GM06990 (cell line): Measurements from ENCODE around the gene RPL13.

Experiments
- DNase-seq: peaks from one replicate; pipeline ENCODE4 v3.0.0-alpha.2; 2011; ENCODE audit not compliant: insufficient read length; ENCODE audit errors: extremely low read depth
- H3K27me3 ChIP-seq: replicated peaks from 2 replicates; pipeline ENCODE4 v1.6.0; 2011; ENCODE audit warnings: low read length; ENCODE audit not compliant: control insufficient read depth, insufficient read depth
- H3K36me3 ChIP-seq: 2 replicates; pipeline ENCODE4 v1.5.1; 2011; ENCODE audit warnings: low read length; ENCODE audit not compliant: control insufficient read depth, insufficient read depth
- H3K4me3 ChIP-seq: replicated peaks from 2 replicates; pipeline ENCODE4 v1.5.1; 2011; ENCODE audit warnings: low read depth, mild to moderate bottlenecking, control low read depth, low read length
- TF ChIP-seq, protein P1 (sequence below): IDR thresholded peaks from 2 replicates; pipeline ENCODE4 v1.5.1; 2011; ENCODE audit warnings: low read length, control low read depth, mild to moderate bottlenecking, inconsistent platforms; ENCODE audit not compliant: insufficient read depth, poor library complexity, severe bottlenecking

Gene RPL13

DNA sequence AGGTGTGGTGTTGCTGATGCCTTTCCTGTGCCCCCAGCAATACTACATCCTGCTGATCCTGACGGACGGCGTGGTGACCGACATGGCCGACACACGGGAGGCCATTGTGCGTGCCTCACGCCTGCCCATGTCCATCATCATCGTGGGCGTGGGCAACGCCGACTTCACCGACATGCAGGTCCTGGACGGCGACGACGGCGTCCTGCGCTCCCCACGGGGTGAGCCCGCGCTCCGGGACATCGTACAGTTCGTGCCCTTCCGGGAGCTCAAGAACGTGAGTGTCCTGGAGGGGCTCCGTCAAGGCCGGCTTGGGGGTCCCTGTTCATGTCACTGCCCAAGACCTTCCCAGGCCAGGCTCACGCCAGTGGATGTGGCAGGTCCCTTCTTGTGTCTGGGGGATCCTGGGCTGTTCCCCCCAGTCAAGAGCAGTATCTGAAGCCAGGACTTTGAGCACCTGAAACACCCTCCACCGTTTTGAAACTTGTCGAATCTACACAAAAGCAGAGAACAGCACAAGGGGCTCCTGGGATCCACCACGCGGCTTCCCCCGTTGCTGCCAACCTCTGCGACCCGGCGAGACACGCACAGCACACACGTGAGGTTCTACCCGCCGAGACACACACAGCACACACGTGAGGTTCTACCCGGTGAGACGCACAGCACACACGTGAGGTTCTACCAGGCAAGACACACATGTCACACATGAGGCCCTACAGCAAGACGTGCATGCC is 35.0 kb downstream of the RPL13 start:
- H3K27me3 ChIP-seq, result no peaks in the 10 kb centered on the region
- no peak for DNase-seq
- TF ChIP-seq, protein P1, sequence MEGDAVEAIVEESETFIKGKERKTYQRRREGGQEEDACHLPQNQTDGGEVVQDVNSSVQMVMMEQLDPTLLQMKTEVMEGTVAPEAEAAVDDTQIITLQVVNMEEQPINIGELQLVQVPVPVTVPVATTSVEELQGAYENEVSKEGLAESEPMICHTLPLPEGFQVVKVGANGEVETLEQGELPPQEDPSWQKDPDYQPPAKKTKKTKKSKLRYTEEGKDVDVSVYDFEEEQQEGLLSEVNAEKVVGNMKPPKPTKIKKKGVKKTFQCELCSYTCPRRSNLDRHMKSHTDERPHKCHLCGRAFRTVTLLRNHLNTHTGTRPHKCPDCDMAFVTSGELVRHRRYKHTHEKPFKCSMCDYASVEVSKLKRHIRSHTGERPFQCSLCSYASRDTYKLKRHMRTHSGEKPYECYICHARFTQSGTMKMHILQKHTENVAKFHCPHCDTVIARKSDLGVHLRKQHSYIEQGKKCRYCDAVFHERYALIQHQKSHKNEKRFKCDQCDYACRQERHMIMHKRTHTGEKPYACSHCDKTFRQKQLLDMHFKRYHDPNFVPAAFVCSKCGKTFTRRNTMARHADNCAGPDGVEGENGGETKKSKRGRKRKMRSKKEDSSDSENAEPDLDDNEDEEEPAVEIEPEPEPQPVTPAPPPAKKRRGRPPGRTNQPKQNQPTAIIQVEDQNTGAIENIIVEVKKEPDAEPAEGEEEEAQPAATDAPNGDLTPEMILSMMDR, result no peak
- H3K36me3 ChIP-seq, result no peaks in the 10 kb centered on the region
- no peak overlapping the region for H3K4me3 ChIP-seq

DNA sequence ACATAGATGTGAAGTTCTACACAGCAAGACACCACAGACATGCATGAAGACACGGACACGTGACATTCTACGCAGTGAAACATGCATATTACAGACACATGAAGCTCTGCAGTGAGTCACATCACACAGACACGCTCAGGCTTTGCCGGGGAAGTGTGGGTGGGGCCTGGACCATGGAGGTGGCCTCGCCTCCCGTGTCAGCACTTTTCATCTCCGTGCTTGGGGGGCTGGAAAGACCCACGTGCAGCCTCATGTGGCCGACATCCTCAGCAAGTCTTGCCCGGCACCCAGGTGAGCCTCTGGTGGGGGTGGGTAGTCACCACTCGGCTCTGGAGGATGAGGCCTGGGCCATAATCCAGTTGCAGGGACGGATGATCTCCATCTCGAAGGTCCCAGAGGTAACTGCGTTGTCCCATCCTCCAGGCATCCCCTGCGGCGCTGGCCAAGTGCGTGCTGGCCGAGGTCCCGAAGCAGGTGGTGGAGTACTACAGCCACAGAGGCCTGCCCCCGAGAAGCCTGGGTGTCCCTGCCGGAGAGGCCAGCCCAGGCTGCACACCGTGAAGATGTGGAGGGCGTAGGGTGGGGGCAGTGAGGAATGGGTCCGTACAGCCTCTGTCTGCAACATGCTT is 35.7 kb downstream of the RPL13 start:
- Histone ChIP-seq H3K4me3 (no peak overlapping the region), H3K27me3 (no peaks in the 10 kb centered on the region), H3K36me3 (no peaks in the 10 kb centered on the region)
- TF ChIP-seq, protein P1, result no peak
- no peak for DNase-seq

DNA sequence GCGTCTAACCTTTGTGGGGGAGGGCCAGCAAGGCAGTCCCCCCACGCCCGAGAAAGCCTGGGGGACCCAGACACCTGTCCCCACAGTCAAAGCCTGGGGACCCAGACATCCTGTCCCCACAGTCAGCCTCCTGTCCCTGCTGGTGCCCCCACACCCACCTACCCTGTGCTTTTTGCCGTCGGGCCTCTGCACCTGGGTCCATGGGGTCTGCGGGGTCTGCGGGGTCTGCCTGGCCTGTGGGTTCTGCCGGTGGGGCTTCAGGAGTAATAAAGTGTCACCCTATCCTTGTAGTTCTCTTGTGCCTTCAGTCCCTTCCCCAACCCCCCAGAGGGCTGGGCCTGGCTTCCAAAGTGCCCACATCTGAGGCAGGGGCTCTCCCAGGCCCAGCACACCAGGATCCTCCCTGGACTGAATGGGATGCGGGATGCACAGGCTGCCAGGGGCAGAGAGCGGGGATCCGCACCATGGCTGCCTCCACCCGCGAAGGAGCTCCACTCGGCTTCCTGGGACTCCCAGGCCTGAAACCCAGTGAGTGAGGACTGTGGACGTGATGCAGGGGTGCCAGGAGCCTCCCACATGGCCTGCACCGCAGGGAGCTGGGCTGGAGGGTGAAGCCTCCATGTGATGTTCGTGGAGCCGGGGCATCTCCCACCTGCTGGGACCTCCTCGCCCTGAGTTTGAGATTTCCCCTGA is 36.6 kb downstream of the RPL13 start:
- Histone ChIP-seq H3K36me3 (no peaks in the 10 kb centered on the region), H3K4me3 (no peak overlapping the region), H3K27me3 (no peaks in the 10 kb centered on the region)
- TF ChIP-seq, protein P1, result no peak
- no peak for DNase-seq

DNA sequence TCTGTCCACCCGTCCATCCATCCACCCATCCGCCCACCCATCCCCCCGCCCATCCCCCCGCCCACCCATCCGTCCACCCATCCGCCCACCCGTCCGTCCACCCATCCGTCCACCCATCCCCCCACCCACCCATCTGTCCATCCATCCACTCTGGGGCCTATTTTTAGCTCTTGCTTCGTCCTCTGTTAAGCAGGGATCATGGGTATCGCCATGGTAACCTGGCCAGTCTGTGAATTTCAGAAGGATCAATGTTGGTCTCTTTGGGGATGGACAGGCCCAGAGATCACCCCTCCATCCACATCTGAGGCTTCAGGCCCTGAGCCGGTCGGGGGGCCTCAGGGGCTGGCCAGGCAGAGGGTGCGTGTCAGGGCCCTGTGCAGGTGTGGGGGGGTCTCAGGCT is 37.7 kb downstream of the RPL13 start:
- Histone ChIP-seq H3K27me3 (no peaks in the 10 kb centered on the region), H3K4me3 (no peak overlapping the region), H3K36me3 (no peaks in the 10 kb centered on the region)
- TF ChIP-seq, protein P1, result no peak
- no peak for DNase-seq

DNA sequence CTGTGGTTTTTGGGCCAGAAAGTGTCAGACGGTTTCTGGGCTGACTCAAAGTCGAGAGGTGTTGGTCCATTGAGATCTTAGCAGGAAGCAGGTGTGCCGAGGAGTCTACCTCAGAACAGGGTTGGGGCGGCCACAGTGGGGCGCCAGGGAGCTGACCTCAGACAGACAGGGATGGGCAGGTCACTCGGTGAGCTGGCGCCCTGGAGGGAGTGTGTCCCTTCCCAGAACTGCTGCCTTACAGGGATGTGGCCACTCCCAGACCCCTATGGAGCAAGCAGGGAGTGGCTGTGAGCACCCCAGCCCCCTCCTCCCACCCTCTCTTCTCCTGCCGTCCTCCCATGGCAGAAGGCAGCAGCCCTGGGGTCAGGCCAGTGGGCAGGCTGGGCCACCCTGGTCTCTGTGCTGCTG is 39.0 kb downstream of the RPL13 start:
- H3K36me3 ChIP-seq, result no peaks in the 10 kb centered on the region
- TF ChIP-seq, protein P1, result peak; percentile 47
- H3K4me3 ChIP-seq, result no peak overlapping the region
- no peak for DNase-seq
- H3K27me3 ChIP-seq, result no peaks in the 10 kb centered on the region
